ENCODE results near the gene KIAA0586.
A peak's percentile ranks its signal among the peaks of the same experiment; 100 is the strongest.
"Not testable (repeated sequence)": the region's sequence is repeated elsewhere in the genome, so short reads cannot be mapped to it uniquely, and the experiment has no call there.

The KIAA0586 gene

GRCh38 chr14:58465421-58465820 is 37.9 kb downstream of the KIAA0586 start:
- DNase-seq = no peak

GRCh38 chr14:58466459-58466858 is 38.9 kb downstream of the KIAA0586 start:
- DNase-seq = no peak

GRCh38 chr14:58467575-58467974 is 40.1 kb downstream of the KIAA0586 start:
- no peak for DNase-seq

GRCh38 chr14:58469309-58469708 is 41.8 kb downstream of the KIAA0586 start:
- no peak for DNase-seq

GRCh38 chr14:58476320-58476719 is 48.8 kb downstream of the KIAA0586 start:
- DNase-seq = no peak

- DNase-seq = no peak
Measured at GRCh38 chr14:58477653-58478052, 50.1 kb downstream of the KIAA0586 start.

- not testable (repeated sequence) for DNase-seq
Measured at GRCh38 chr14:58478329-58478728, 50.8 kb downstream of the KIAA0586 start.

GRCh38 chr14:58479975-58480374 is 52.5 kb downstream of the KIAA0586 start:
- no peak for DNase-seq

GRCh38 chr14:58484176-58484575 is 56.7 kb downstream of the KIAA0586 start:
- DNase-seq = no peak

GRCh38 chr14:58488550-58488949 is 61.0 kb downstream of the KIAA0586 start:
- no peak for DNase-seq

GRCh38 chr14:58491593-58491992 is 64.1 kb downstream of the KIAA0586 start:
- DNase-seq = no peak

GRCh38 chr14:58492044-58492443 is 64.5 kb downstream of the KIAA0586 start:
- DNase-seq = no peak

- DNase-seq = peak; percentile 33
Measured at GRCh38 chr14:58501214-58501816, 73.8 kb downstream of the KIAA0586 start.

- DNase-seq = no peak
Measured at GRCh38 chr14:58513272-58513671, 85.8 kb downstream of the KIAA0586 start.

- DNase-seq = no peak
Measured at GRCh38 chr14:58517592-58517991, 90.1 kb downstream of the KIAA0586 start.

GRCh38 chr14:58525691-58526090 is 98.2 kb downstream of the KIAA0586 start:
- DNase-seq = not testable (repeated sequence)

- no peak for DNase-seq
Measured at GRCh38 chr14:58533446-58533845, 105.9 kb downstream of the KIAA0586 start.

GRCh38 chr14:58535044-58535443 is 107.5 kb downstream of the KIAA0586 start:
- no peak for DNase-seq

GRCh38 chr14:58537004-58537403 is 109.5 kb downstream of the KIAA0586 start:
- DNase-seq = no peak

- no peak for DNase-seq
Measured at GRCh38 chr14:58540749-58541632, 113.5 kb downstream of the KIAA0586 start.

GRCh38 chr14:58541633-58542022 is 114.1 kb downstream of the KIAA0586 start:
- DNase-seq = no peak

- DNase-seq = no peak
Measured at GRCh38 chr14:58543253-58543652, 115.7 kb downstream of the KIAA0586 start.

GRCh38 chr14:58547649-58548048 is 120.1 kb downstream of the KIAA0586 start:
- DNase-seq = peak; percentile 31

GRCh38 chr14:58549105-58549757 is 121.7 kb downstream of the KIAA0586 start:
- DNase-seq = peak; percentile 5
